ENCODE measurements around the gene GALNT3. TPM values are rescaled to one million over a fixed set of nuclear protein-coding genes. Genes with fewer than 3 reads are reported as not detected.

Gene GALNT3
- under 0.01 TPM in 2 replicates for total RNA-seq

- no peak for DNase-seq (ENCODE audit: low read depth in 2 of 2)
Measured at GRCh38 chr2:165793779-165794535, at the start of gene GALNT3. TSS of gene GALNT3 (minus strand) at chr2:165794247. CDS start at chr2:165770700, 23,547 bp downstream.

DNA sequence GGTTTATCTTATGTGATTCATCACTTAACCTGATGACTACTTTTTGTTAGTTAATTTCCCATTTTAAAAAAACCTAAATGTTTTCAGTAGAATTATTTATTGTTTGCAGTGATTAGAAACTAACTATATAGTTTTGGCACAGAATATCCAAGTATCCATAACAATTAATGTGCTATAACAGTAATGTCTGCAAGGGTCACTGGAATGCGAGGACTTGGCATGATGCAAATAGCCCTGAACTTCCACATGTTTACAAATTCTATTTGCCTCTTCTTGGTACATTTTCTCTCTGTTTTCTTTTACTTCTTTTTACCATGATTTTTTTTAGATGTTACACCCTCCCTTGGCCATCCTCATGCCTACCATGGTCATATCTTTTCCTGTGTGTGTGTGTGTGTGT lies 49.3 kb upstream of the GALNT3 start:
- DNase-seq (ENCODE audit: low read depth in 2 of 2), result no peak

DNA sequence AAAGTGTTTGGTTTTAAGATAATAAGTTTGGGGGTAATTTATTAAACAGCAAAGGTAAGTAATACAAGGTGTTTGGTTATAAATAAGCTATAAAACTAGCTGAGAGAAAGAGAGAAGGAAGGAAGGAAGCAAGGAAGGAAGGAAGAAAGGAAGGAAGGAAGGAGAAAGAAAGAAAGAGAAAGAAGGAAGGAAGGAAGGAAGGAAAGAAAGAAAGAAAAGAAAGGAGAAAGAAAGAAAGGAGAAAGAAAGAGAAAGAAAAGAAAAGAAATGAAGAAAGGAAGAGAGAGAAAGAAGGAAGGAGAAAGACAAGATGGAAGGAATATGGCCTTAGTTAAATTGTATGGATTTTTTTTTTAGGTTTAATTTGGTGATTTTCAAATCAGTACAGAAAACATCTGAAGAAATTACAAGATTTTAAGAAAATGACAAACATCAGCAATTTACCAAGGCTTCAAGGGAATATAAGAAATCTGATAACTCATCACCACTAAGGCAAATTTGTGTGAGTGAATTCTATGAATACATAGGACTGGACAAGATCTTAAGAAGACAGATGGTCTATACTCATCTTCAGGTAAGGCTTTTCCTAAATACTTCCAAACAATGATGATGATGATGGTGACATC lies 46.4 kb upstream of the GALNT3 start:
- DNase-seq (ENCODE audit: low read depth in 2 of 2), result no peak

DNA sequence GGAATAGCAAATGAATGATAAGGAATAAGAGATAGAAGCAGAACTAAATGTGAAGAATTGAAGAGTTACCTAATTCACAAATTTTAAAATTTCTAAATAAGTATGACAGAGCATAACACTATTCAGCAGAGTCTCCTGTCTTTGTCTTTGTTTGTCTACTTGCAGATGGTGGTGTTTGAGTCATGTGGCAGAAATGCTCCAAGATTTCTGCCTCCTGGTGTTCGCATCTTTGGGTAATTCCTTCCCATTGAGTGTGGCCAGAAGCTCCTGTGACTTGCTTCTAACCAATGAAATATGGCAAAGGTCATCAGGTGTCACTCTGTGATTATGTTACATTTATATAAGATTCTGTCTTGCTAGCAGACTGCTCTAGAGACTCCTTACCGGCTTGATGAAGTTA lies 45.6 kb upstream of the GALNT3 start:
- DNase-seq (ENCODE audit: low read depth in 2 of 2), result no peak

- DNase-seq (ENCODE audit: low read depth in 2 of 2), result no peak
Measured at GRCh38 chr2:165837122-165837521, 43.1 kb upstream of the GALNT3 start.

GRCh38 chr2:165835363-165835762 lies 41.3 kb upstream of the GALNT3 start:
- no peak for DNase-seq (ENCODE audit: low read depth in 2 of 2)

- no peak for DNase-seq (ENCODE audit: low read depth in 2 of 2)
Measured at GRCh38 chr2:165833156-165833555, 39.1 kb upstream of the GALNT3 start.

- DNase-seq (ENCODE audit: low read depth in 2 of 2), result no peak
Measured at GRCh38 chr2:165827921-165828276, 33.9 kb upstream of the GALNT3 start.

- DNase-seq (ENCODE audit: low read depth in 2 of 2), result no peak
Measured at GRCh38 chr2:165827016-165827920, 33.2 kb upstream of the GALNT3 start.

DNA sequence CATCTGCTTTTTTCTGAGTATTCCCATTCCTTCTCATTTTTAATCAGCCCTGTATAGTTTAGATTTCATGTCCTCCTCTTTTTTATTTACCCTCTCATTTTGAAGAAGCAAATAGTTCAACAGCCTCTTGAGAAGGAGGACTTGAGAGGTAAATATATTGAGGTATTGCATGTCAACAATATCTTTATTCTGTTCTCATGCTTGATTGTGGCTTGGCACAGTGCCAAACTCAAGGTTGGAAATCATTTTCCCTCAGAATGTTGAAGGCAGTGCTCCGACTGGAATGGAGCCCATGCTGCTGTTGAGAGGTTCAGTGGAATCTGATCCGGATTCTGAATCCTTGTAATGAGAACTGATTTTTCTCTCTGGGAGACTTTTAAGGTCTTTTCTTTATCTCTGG lies 31.0 kb upstream of the GALNT3 start:
- DNase-seq (ENCODE audit: low read depth in 2 of 2), result no peak

GRCh38 chr2:165820296-165820695 lies 26.2 kb upstream of the GALNT3 start:
- DNase-seq (ENCODE audit: low read depth in 2 of 2), result peak in 1 of 2 donors; percentile 1

DNA sequence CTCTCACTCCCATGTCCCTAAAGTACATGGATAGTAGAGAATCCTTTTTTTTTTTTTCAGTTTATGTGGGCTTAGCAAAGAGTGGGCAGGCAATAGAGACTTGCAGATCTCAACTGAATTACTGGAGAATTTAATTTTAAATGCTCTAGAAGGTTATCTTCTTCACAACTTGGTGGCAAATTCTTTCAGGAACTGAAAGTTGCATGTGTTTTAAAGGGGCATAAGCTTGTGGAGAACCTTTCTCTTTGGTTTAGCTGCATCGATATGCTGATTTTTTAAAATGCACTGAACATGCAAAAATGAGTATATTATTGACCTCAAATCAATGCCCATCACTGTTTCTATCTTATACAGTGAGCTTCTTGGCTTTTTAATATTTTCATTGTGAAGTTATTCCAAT lies 24.9 kb upstream of the GALNT3 start:
- no peak for DNase-seq (ENCODE audit: low read depth in 2 of 2)

- no peak for DNase-seq (ENCODE audit: low read depth in 2 of 2)
Measured at GRCh38 chr2:165815299-165816141, 21.5 kb upstream of the GALNT3 start.

- DNase-seq (ENCODE audit: low read depth in 2 of 2), result no peak
Measured at GRCh38 chr2:165814473-165814872, 20.4 kb upstream of the GALNT3 start.

GRCh38 chr2:165811592-165812370 lies 17.7 kb upstream of the GALNT3 start:
- no peak for DNase-seq (ENCODE audit: low read depth in 2 of 2)

DNA sequence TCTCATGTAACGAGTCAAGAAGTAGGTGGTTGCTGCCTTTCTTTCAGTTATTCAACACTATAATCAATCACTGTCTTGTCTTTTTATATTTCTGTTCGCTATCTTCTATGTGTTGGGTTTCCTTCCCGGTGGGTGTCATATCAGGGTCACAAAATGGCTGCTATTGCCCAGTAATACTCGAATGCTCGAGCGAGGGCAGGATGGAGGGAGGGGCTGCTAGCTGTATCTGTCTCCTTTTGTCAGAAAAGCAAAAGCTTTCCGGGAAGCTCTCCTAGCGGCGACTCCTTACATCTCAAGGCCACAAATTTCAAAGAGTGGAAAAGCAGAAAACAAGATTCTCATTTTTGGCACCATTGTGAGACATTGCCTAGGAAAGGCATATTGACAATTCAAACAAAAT lies 16.4 kb upstream of the GALNT3 start:
- DNase-seq (ENCODE audit: low read depth in 2 of 2), result no peak

DNA sequence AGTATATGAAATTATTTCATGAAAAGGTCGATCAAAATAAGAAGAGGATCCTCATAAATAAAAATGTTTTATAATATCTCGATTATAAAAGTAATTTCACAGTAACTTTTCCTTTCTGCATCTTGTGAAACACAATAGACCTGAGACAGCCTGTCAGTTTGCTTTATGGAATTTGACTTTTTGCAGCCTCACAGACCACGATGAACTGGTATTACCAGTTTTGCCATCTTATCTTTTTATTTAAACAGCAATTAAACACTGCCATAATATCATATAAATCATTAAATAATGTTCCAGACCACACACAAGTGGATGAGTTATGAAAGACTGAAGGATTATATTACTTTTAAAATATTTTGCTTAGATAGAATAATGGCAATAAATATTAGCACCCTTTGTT lies 10.7 kb upstream of the GALNT3 start:
- DNase-seq (ENCODE audit: low read depth in 2 of 2), result no peak

DNA sequence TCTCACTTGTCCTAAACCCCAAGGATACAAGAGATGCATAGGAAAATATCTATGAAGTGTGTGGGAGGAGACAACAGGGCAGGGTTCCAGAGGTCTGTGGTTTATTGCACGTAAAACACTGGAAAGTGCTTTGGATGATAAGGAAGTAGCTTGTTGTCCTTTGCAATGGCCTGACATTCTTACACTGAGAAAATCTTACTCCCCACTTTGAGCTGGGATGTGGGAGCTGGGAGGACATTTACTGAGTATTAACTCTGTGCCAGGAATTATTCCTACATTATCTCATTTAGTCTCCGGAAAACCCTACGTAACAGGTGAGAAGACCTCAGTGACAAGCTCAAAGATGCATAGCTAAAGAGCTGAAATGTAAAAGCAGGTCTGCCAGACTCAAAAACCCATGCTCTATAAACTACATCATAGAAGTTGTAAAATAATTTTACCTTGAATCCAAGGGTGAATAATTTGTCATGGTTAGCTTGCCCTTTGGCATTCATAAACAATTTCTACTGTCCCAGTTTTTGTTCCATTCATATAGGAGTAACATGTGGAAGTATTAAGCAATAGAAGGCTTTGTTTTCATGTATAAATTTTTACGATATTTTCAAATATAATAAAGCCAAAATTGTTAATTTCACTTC lies 9.2 kb upstream of the GALNT3 start:
- DNase-seq (ENCODE audit: low read depth in 2 of 2), result no peak

- no peak for DNase-seq (ENCODE audit: low read depth in 2 of 2)
Measured at GRCh38 chr2:165801176-165801575, 7.1 kb upstream of the GALNT3 start.
